ENCODE results near the gene ARID1B.

DNA sequence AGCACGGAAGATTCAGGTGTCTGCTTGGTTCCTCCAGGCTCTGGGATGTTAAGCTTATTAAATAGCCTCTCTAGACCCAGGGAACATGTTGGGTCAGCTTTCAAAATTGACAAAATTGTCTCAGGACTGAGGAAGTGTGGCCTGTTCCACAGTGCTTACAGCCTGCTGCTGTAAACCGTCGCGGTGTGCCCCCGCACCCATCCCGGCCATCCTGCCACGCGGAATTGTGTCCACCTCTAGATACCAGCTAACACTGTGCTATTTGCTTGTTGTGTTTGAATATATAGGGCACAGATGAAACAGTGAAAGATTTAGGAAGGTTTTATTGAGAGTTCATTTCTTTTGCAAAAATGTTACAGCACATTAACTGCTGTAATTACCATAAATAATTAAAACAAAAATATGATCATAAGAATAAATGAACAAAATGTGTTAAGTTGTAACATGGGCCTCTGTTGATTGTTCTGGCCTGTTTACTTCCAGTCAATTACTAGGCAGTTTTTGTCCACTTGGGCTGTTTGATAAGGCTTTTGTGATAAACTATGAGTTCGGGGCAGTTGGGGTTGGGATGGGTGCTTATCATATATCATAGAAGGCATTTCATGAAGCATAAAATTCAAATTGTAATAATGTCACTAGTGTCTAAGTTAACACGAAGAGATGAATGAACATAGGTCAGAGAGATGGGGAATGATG lies 77.4 kb downstream of the ARID1B start:
- no peak for TF ChIP-seq EZH2 (IDR thresholded peaks at IDR 0.05; ENCODE audit: borderline replicate concordance, low read depth, low read length, severe bottlenecking)
- TF ChIP-seq, protein P1, sequence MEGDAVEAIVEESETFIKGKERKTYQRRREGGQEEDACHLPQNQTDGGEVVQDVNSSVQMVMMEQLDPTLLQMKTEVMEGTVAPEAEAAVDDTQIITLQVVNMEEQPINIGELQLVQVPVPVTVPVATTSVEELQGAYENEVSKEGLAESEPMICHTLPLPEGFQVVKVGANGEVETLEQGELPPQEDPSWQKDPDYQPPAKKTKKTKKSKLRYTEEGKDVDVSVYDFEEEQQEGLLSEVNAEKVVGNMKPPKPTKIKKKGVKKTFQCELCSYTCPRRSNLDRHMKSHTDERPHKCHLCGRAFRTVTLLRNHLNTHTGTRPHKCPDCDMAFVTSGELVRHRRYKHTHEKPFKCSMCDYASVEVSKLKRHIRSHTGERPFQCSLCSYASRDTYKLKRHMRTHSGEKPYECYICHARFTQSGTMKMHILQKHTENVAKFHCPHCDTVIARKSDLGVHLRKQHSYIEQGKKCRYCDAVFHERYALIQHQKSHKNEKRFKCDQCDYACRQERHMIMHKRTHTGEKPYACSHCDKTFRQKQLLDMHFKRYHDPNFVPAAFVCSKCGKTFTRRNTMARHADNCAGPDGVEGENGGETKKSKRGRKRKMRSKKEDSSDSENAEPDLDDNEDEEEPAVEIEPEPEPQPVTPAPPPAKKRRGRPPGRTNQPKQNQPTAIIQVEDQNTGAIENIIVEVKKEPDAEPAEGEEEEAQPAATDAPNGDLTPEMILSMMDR (IDR thresholded peaks at IDR 0.05; ENCODE audit: borderline replicate concordance, extremely low read depth, low read length, poor library complexity, severe bottlenecking), result no peak

Measured in DND-41 (cell line).